GM18499 (cell line): ENCODE results near the gene DEFB118.
"Not testable (repeated sequence)": the region's sequence is repeated elsewhere in the genome, so short reads cannot be mapped to it uniquely, and the experiment has no call there.

Source experiments
- ATAC-seq: cut with Tn5 transposase; IDR thresholded peaks from one replicate; pipeline ENCODE4 v1.9.1; 2021; ENCODE audit warnings: moderate number of reproducible peaks; ENCODE audit not compliant: insufficient read depth, unreplicated experiment

DEFB118 gene

DNA sequence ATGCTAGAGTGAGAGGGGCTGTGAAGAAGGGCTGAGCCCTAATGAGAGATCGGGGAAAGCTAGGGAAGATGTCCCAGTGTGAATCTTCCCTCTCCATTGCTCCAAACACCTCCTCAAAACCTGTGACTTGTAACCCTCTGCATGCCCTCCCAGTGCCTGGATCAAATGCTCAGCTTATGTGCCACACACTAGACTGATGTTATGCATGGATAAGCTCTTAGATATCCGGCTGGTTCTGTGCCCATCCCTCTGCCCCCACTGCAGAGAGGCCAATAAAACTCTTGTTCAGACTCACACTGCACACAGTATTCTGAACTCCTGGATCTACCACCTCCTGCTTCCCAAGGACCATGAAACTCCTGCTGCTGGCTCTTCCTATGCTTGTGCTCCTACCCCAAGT, at the start of gene DEFB118:
TSS of gene DEFB118 (plus strand) at position 301 of the 400 bp plus-strand sequence. CDS start at position 351, 50 bp downstream.
- no peak for ATAC-seq

DNA sequence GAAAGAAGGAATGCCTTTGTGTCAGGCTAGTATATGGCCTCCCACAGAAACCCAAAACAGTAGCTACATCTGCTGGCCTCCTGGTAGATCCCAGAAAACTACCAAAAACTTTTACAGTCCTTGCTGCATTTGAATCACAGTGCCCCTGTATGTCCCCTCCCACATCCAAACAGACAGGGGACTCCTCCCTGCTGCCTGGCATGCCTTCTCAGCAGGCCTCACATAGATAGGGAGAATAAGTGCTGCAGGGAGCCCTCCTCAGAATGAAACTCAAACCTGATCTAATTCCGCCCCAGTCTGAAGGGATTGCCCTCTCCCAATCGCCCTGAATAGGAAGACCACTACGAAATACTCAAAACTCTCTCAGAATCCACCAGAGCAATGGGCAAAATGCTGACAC, 45.9 kb upstream of the DEFB118 start:
- ATAC-seq: no peak

DNA sequence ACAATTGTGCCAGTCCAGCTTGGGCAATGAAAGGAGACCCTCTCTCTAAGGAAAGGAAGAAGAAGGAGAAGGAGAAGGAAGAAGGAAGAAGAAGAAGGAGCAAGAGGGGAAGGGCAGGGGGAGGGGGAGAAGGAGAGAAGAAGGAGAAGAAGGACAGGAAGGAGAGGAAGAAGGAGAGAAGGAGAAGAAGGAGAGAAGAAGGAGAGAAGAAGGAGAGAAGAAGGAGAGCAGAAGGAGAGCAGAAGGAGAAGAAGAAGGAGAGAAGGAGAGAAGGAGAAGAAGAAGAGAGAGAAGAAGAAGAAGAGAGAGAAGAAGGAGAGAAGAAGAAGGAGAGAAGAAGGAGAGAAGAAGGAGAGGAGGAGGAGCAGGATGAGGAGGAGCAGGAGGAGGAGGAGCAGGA, 37.5 kb upstream of the DEFB118 start:
- no peak for ATAC-seq

- no peak for ATAC-seq
Observed at GRCh38 chr20:31341470-31341869, 26.9 kb upstream of the DEFB118 start.

DNA sequence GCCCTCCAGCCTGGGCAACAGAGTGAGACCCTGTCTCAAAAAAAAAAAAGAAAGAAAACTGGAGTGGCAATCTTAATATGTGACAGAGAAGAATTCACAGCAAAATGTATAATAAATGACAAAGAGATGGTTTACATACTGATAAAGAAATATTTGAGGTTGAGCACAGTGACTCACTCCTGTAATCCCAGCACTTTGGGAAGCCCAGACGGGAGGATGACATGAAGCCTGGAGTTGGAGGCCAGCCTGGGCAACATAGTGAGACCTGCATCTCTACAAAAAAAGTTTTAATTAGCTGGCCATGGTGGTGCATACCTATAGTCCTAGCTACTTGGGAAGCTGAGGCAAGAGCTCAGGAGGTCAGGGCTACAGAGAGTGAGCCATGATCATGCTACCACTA, 12.4 kb upstream of the DEFB118 start:
- ATAC-seq: no peak

- no peak for ATAC-seq
Observed at GRCh38 chr20:31363295-31363694, 5.1 kb upstream of the DEFB118 start.

DNA sequence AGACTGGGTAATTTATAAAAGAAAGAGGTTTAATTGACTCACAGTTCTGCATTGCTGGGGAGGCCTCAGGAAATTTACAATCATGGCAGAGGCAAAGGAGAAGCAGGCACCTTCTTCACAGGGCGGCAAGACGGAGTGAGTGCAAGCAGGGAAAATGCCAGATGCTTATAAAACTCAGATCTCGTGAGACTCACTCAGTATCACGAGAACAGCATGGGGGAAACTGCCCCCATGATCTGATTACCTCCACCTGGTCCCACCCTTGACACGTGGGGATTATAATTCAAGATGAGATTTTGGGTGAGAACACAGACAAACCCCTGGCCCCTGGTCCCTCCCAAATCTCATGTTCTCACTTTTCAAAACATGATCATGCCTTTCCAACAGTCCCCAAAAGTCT, 4.1 kb upstream of the DEFB118 start:
- ATAC-seq: not testable (repeated sequence)

DNA sequence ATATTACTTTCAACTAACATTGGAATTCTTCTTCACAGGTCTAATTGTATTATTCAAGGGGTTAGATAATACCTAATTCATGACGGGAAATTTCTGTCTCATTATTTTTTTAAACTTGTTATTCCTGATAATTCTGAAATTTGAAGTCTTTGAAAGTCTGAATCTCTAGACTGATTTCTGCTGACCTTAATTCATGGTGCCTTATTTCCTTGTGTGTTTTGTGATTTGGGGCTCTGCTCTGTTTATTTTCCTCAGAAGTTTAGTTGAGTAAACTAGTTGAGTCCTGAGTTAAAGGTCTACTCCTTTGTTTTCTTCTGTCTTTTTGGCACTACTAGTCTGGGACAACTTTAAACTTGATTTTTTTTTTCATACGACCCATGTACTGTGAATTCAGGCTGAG, 5.9 kb downstream of the DEFB118 start:
- no peak for ATAC-seq

DNA sequence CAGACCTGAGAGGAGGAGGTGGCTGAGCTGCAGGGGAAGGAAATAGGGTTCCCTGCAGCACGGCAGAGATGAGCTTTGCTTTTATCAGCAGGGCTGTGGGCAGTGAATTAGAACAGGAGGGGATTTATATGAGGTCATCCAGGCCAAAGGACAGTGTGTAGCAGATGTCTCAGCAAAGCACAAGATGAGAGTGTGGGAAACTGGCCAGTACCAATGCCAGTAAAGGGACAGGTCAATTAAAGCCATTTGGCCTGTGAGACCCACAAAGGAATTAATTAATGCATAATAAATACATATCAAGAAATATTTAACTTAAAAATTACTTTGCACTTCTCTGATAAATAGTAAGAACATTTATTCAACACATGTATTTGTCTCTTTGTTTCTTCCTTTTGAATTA, 22.1 kb downstream of the DEFB118 start, which contains the start of gene DEFB119:
TSS of gene DEFB119 (minus strand) at position 101 of the 400 bp plus-strand sequence. CDS start 107 bp downstream, outside the sequence.
- no peak for ATAC-seq

- no peak for ATAC-seq
Observed at GRCh38 chr20:31392836-31393235, 24.4 kb downstream of the DEFB118 start.

DNA sequence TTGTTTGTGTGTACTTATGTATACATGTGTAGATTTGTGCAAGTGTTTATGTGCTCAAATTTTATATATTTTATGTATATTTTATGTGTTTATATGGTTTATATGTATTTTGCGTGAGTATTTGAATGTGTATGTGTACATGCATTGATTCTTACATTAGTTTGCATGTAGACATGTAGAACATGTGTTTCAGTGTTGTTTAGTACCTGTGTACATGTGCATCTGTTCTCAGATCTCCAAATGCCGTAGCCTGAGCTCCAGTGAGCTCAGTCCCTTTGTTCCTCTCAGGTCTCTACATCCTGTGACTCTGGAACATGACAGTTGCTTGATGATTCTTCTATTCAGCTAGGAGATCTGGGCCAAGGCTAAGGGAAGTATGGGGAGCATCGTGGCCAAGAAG, 26.5 kb downstream of the DEFB118 start:
- ATAC-seq: no peak

GRCh38 chr20:31403886-31404285, 35.5 kb downstream of the DEFB118 start:
- no peak for ATAC-seq

- no peak for ATAC-seq
Observed at GRCh38 chr20:31406115-31406514, 37.7 kb downstream of the DEFB118 start, which contains the start of gene DEFB121. Gene DEFB121, minus strand, starts transcription at chr20:31406215. Its CDS starts 63 bp downstream, at chr20:31406152.

GRCh38 chr20:31410011-31410410, 41.6 kb downstream of the DEFB118 start:
- ATAC-seq: no peak

- no peak for ATAC-seq
Observed at GRCh38 chr20:31414381-31414780, 46.0 kb downstream of the DEFB118 start.

DNA sequence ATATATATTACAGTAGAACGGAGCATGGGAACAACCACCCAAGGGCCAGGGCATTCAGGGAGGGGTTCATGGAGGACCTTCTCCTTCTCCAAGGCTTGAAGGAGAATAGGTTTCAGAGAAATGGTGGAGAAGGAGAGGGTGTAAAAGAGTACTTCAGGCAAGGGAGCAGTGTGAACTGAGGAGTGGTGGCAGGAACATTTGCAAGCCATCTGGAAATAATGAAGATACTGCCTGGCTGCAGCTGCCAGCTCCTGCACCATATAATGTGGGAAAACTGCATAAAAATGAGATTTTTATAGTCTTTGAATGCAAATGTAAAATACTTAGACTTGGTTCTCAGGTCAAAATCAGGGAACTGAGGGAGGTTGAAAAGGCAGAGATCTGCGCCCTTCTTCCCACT, 47.3 kb downstream of the DEFB118 start:
- ATAC-seq: no peak

GRCh38 chr20:31418307-31418706, 49.9 kb downstream of the DEFB118 start:
- no peak for ATAC-seq
